ENCODE results near the gene PI4KA. TPM values are rescaled to one million over a fixed set of nuclear protein-coding genes. Genes with fewer than 3 reads are reported as not detected.

The PI4KA gene
- polyA plus RNA-seq, 1 of the 3 experiments (the other 2 are of a cell fraction), result 30.0 TPM

GRCh38 chr22:20658433-20659222 is 200.0 kb downstream of the PI4KA start:
- Histone ChIP-seq H4K20me1 (ENCODE audit: insufficient read depth) (no peaks in the 10 kb centered on the region), H3K27me3 (ENCODE audit: insufficient read depth) (peaks cover 15% of the 10 kb centered on the region; the same call in 1 of the 2 replicates), H3K4me1 (ENCODE audit: control insufficient read depth in 1 of 2, insufficient read depth in 2 of 2, low read depth in 1 of 2, low read length in 1 of 2) (no peaks in the 10 kb centered on the region; a peak in 1 of 4 replicates), H3K27ac (ENCODE audit: low read depth in 2 of 2, low read length in 1 of 2) (no peak overlapping the region), H3K36me3 (replicated peaks in 1 of 2; ENCODE audit: control insufficient read depth in 1 of 2, insufficient read depth in 2 of 2, low read length in 1 of 2) (no peaks in the 10 kb centered on the region), H3K4me2 (no peak overlapping the region), H3K9me2 (no peaks in the 10 kb centered on the region), H3K4me3 (ENCODE audit: low read depth in 2 of 2, low read length in 1 of 2) (no peak overlapping the region), H2AFZ (ENCODE audit: low read depth) (no peak overlapping the region), H3K9me3 (no peaks in the 10 kb centered on the region), H3K9ac (no peak overlapping the region), H3K79me2 (ENCODE audit: insufficient read depth) (no peaks in the 10 kb centered on the region), H3F3A (replicated peaks; ENCODE audit: insufficient read depth) (no peaks in the 10 kb centered on the region)
- 41% methylated on average over 11 of the region's 11 CpGs for WGBS (ENCODE audit: low lambda C conversion rate)
- ChIA-PET POLR2A (no interaction called here), CTCF (no interaction called here)
- no peak for DNase-seq
- TF ChIP-seq USF2 (IDR thresholded peaks at IDR 0.05; ENCODE audit: borderline replicate concordance, low read depth, low read length) (no peak), POLR2AphosphoS5 (IDR thresholded peaks at IDR 0.05; ENCODE audit: low read depth, low read length) (no peak), SMC3 (IDR thresholded peaks at IDR 0.05; ENCODE audit: low read depth, low read length) (no peak), NRF1 (IDR thresholded peaks at IDR 0.05; ENCODE audit: low read depth, low read length) (no peak), FOSL2 (IDR thresholded peaks at IDR 0.05; ENCODE audit: borderline replicate concordance, low read depth) (no peak), TEAD4 (IDR thresholded peaks at IDR 0.05; ENCODE audit: borderline replicate concordance, insufficient read depth) (no peak), RXRA (IDR thresholded peaks at IDR 0.05; ENCODE audit: borderline replicate concordance, low read depth) (no peak), FOXM1 (IDR thresholded peaks at IDR 0.05; ENCODE audit: low read depth) (no peak), GABPA (IDR thresholded peaks at IDR 0.05; ENCODE audit: low read depth) (no peak), YY1 (IDR thresholded peaks at IDR 0.05; ENCODE audit: low read depth) (no peak), SIN3A (IDR thresholded peaks at IDR 0.05; ENCODE audit: borderline replicate concordance, low read depth, low read length) (no peak), PBX3 (IDR thresholded peaks at IDR 0.05) (no peak), MXI1 (IDR thresholded peaks at IDR 0.05; ENCODE audit: low read depth, low read length) (no peak), JUND (IDR thresholded peaks at IDR 0.05) (no peak), CHD2 (IDR thresholded peaks at IDR 0.05; ENCODE audit: low read length, partially characterized antibody) (no peak), TAF1 (IDR thresholded peaks at IDR 0.05; ENCODE audit: borderline replicate concordance, low read depth, low read length) (no peak)
- TF ChIP-seq, protein P1, sequence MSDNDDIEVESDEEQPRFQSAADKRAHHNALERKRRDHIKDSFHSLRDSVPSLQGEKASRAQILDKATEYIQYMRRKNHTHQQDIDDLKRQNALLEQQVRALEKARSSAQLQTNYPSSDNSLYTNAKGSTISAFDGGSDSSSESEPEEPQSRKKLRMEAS (IDR thresholded peaks at IDR 0.05; ENCODE audit: low read depth), result no peak

Measured in SK-N-SH (cell line).